Keratinocyte (primary cell): ENCODE data around the gene FAAP20. TPM values are rescaled to one million over a fixed set of nuclear protein-coding genes. Genes with fewer than 3 reads are reported as not detected.
A peak's percentile ranks its signal among the peaks of the same experiment; 100 is the strongest.

ENCODE experiments used
- DNase-seq: peaks from one replicate; pipeline ENCODE4 v3.0.0-alpha.2; 2011; ENCODE audit warnings: low read depth, missing footprints, low spot score
- FAIRE-seq: peaks from 2 replicates; lab custom pipeline; 2011; peaks lifted over from hg19 to GRCh38; lab: Jason Lieb, UNC
- H2AFZ ChIP-seq: 2 replicates; pipeline ENCODE4 v1.6.0; 2012; ENCODE audit warnings: low read length, control low read depth, inconsistent platforms; ENCODE audit not compliant: control insufficient read depth
- H3K27ac ChIP-seq: 2 replicates; pipeline ENCODE4 v1.5.1; 2011; ENCODE audit warnings: low read length; ENCODE audit not compliant: control insufficient read depth, insufficient read depth
- H3K27me3 ChIP-seq: 3 replicates; pipeline ENCODE4 v1.6.0; 2011; ENCODE audit warnings: low read length; ENCODE audit not compliant: control insufficient read depth, insufficient read depth; ENCODE audit errors: extremely low read depth
- H3K36me3 ChIP-seq, 2 experiments: 2 replicates in 1 of 2; 3 replicates in 1 of 2; pipeline ENCODE4 v1.5.1; 2011; ENCODE audit warnings: low read length in 2 of 2, mild to moderate bottlenecking in 1 of 2; ENCODE audit not compliant: control insufficient read depth in 2 of 2, insufficient read depth in 2 of 2; ENCODE audit errors: extremely low read depth in 1 of 2
- H3K4me1 ChIP-seq: 3 replicates; pipeline ENCODE4 v1.5.1; 2011; ENCODE audit warnings: low read length; ENCODE audit not compliant: control insufficient read depth, insufficient read depth; ENCODE audit errors: extremely low read depth
- H3K4me2 ChIP-seq: 3 replicates; pipeline ENCODE4 v1.6.0; 2011; ENCODE audit warnings: low read depth, low read length; ENCODE audit not compliant: control insufficient read depth, insufficient read depth; ENCODE audit errors: extremely low read depth
- H3K4me3 ChIP-seq, 3 experiments: fragments of 200-600 bp in 1 of 3; sonication (generic) in 1 of 3; 2 replicates in 2 of 3; 3 replicates in 1 of 3; pipeline ENCODE4 v1.5.1; 2011 to 2016; ENCODE audit warnings: low read length in 3 of 3, mild to moderate bottlenecking in 3 of 3, control low read depth in 2 of 3, inconsistent platforms in 1 of 3, low read depth in 1 of 3, mixed read lengths in 1 of 3, mixed run types in 1 of 3, moderate library complexity in 1 of 3; ENCODE audit not compliant: control insufficient read depth in 2 of 3, insufficient read depth in 2 of 3; ENCODE audit errors: extremely low read depth in 1 of 3
- H3K79me2 ChIP-seq: 2 replicates; pipeline ENCODE4 v1.6.0; 2012; ENCODE audit warnings: low read length; ENCODE audit not compliant: control insufficient read depth, insufficient read depth
- H3K9ac ChIP-seq: 3 replicates; pipeline ENCODE4 v1.6.0; 2011; ENCODE audit warnings: low read length; ENCODE audit not compliant: control insufficient read depth, insufficient read depth; ENCODE audit errors: extremely low read depth
- H3K9me1 ChIP-seq: 3 replicates; pipeline ENCODE4 v1.6.0; 2011; ENCODE audit warnings: low read length; ENCODE audit not compliant: control insufficient read depth, insufficient read depth; ENCODE audit errors: extremely low read depth
- H3K9me3 ChIP-seq: 2 replicates; pipeline ENCODE4 v1.5.1; 2012; ENCODE audit warnings: low read depth, low read length; ENCODE audit not compliant: control insufficient read depth
- H4K20me1 ChIP-seq: 3 replicates; pipeline ENCODE4 v1.6.0; 2011; ENCODE audit warnings: low read length; ENCODE audit not compliant: control insufficient read depth, insufficient read depth; ENCODE audit errors: extremely low read depth
- CTCF ChIP-seq, 3 experiments: IDR thresholded peaks in 1 of 3; conservative IDR thresholded peaks in 1 of 3; optimal IDR thresholded peaks in 1 of 3; 2 replicates in 2 of 3; 3 replicates in 1 of 3; pipeline versions ENCODE3 to v1.5.1; 2011; ENCODE audit warnings: low read length in 3 of 3, mild to moderate bottlenecking in 3 of 3, moderate library complexity in 2 of 3, control low read depth in 1 of 3, inconsistent platforms in 1 of 3; ENCODE audit not compliant: insufficient read depth in 2 of 3; ENCODE audit errors: extremely low read depth in 1 of 3
- EZH2 ChIP-seq: IDR thresholded peaks from one replicate; pipeline ENCODE4 v1.6.1; 2012; ENCODE audit warnings: inconsistent platforms, mild to moderate bottlenecking, low read length, moderate library complexity
- dilution Hi-C: fragments of 300-500 bp; cut with MboI; formaldehyde crosslinking; loops from one replicate; pipeline ENCODE4 v1.7.0; 2020; ENCODE audit warnings: low sequenced_read_pairs; ENCODE audit not compliant: extremely low pct_ligation_motif_present
- polyA plus RNA-seq, 5 experiments: library from polyadenylated mRNA; depleted of rRNA in 3 of 5; stranded (reverse) in 3 of 5; stranded (forward) in 1 of 5; unstranded in 1 of 5; fragments of >200 nt; gene quantifications; 1 replicate in 1 of 5; 2 replicates in 3 of 5; 3 replicates in 1 of 5; pipeline versions ENCODE4 v1.2.1 to v1.2.3, GENCODE V29; 2011 to 2012; ENCODE audit warnings: missing spikeins in 2 of 5, low read depth in 1 of 5, low replicate concordance in 1 of 5

Gene FAAP20
- polyA plus RNA-seq, 1 donor (not counting 4 experiments of a cell fraction or from before 2014, with no cell fraction given): 7.3 TPM

- peak overlapping the region; percentile 54 to 88 (median 87) for H3K4me3 ChIP-seq
- H3K9me1 ChIP-seq: no peaks in the 10 kb centered on the region
- no peaks in the 10 kb centered on the region for H3K9me3 ChIP-seq
- FAIRE-seq: no peak
- dilution Hi-C loops: no loop called here
- DNase-seq: no peak
- H3K27me3 ChIP-seq: no peaks in the 10 kb centered on the region
- H4K20me1 ChIP-seq: peaks cover 63% of the 10 kb centered on the region
- H3K9ac ChIP-seq: peak overlapping the region; percentile 88
- H3K27ac ChIP-seq: peak overlapping the region; percentile 66
- peaks cover 41% of the 10 kb centered on the region for H3K4me1 ChIP-seq
- peaks cover 87% of the 10 kb centered on the region for H3K79me2 ChIP-seq
- peak overlapping the region; percentile 88 for H3K4me2 ChIP-seq
- TF ChIP-seq CTCF (optimal IDR thresholded peaks at IDR 0.05 in 1 of 3, IDR thresholded peaks at IDR 0.05 in 1 of 3, conservative IDR thresholded peaks at IDR 0.05 in 1 of 3; ENCODE audit: extremely low read depth in 1 of 3, insufficient read depth in 2 of 3, low read length in 3 of 3): no peak
- TF ChIP-seq EZH2: no peak
- H2AFZ ChIP-seq: no peak overlapping the region
- no peaks in the 10 kb centered on the region for H3K36me3 ChIP-seq
Measured at GRCh38 chr1:2232255-2232915, 37.8 kb upstream of the FAAP20 start.

- peaks cover 59% of the 10 kb centered on the region for H4K20me1 ChIP-seq
- DNase-seq (peak; percentile 54), FAIRE-seq (peak; percentile 88)
- no peak overlapping the region for H2AFZ ChIP-seq
- TF ChIP-seq CTCF (optimal IDR thresholded peaks at IDR 0.05 in 1 of 3, IDR thresholded peaks at IDR 0.05 in 1 of 3, conservative IDR thresholded peaks at IDR 0.05 in 1 of 3; ENCODE audit: extremely low read depth in 1 of 3, insufficient read depth in 2 of 3, low read length in 3 of 3) (no peak), EZH2 (no peak)
- dilution Hi-C loops: no loop called here
- H3K4me2 ChIP-seq: peak overlapping the region; percentile 88
- peak overlapping the region; percentile 54 to 88 (median 87) for H3K4me3 ChIP-seq
- no peaks in the 10 kb centered on the region for H3K9me1 ChIP-seq
- peaks cover 80% of the 10 kb centered on the region for H3K79me2 ChIP-seq
- H3K9ac ChIP-seq: peak overlapping the region; percentile 88
- no peaks in the 10 kb centered on the region for H3K9me3 ChIP-seq
- no peaks in the 10 kb centered on the region for H3K36me3 ChIP-seq
- peaks cover 41% of the 10 kb centered on the region for H3K4me1 ChIP-seq
- no peaks in the 10 kb centered on the region for H3K27me3 ChIP-seq
- peak overlapping the region; percentile 66 for H3K27ac ChIP-seq
Measured at GRCh38 chr1:2231532-2232254, 37.1 kb upstream of the FAAP20 start.
